Measurements from ENCODE around the gene USF2.

Gene USF2

GRCh38 chr19:35264268-35265125, 4.3 kb upstream of the USF2 start:
- in situ Hi-C loops (cut with MboI; ENCODE audit: low sequenced_read_pairs) = no loop called here

- in situ Hi-C loops (cut with MboI; ENCODE audit: low sequenced_read_pairs) = no loop called here
These were observed 3.4 kb upstream of the USF2 start for GRCh38 chr19:35265126-35265899.

- in situ Hi-C loops (cut with MboI; ENCODE audit: low sequenced_read_pairs) = no loop called here
These were observed 2.8 kb upstream of the USF2 start for GRCh38 chr19:35265900-35266519.

GRCh38 chr19:35266520-35267352, 2.0 kb upstream of the USF2 start:
- in situ Hi-C loops (cut with MboI; ENCODE audit: low sequenced_read_pairs) = no loop called here

GRCh38 chr19:35267353-35267817, 1.4 kb upstream of the USF2 start:
- in situ Hi-C loops (cut with MboI; ENCODE audit: low sequenced_read_pairs) = no loop called here

GRCh38 chr19:35267818-35268535, 785 bp upstream of the USF2 start:
- in situ Hi-C loops (cut with MboI; ENCODE audit: low sequenced_read_pairs) = no loop called here

- in situ Hi-C loops (cut with MboI; ENCODE audit: low sequenced_read_pairs) = no loop called here
These were observed 816 bp downstream of the USF2 start for GRCh38 chr19:35269438-35270117.

- in situ Hi-C loops (cut with MboI; ENCODE audit: low sequenced_read_pairs) = no loop called here
These were observed 1.6 kb downstream of the USF2 start for GRCh38 chr19:35270381-35270811.

- in situ Hi-C loops (cut with MboI; ENCODE audit: low sequenced_read_pairs) = no loop called here
These were observed 2.8 kb downstream of the USF2 start for GRCh38 chr19:35271546-35271945.

- in situ Hi-C loops (cut with MboI; ENCODE audit: low sequenced_read_pairs) = no loop called here
These were observed 3.5 kb downstream of the USF2 start for GRCh38 chr19:35272122-35272719.

GRCh38 chr19:35272954-35273649, 4.3 kb downstream of the USF2 start:
- in situ Hi-C loops (cut with MboI; ENCODE audit: low sequenced_read_pairs) = no loop called here

- in situ Hi-C loops (cut with MboI; ENCODE audit: low sequenced_read_pairs) = no loop called here
These were observed 5.0 kb downstream of the USF2 start for GRCh38 chr19:35273686-35274259.

GRCh38 chr19:35274323-35274722, 5.6 kb downstream of the USF2 start:
- in situ Hi-C loops (cut with MboI; ENCODE audit: low sequenced_read_pairs) = no loop called here

GRCh38 chr19:35276706-35277281, 8.0 kb downstream of the USF2 start:
- in situ Hi-C loops (cut with MboI; ENCODE audit: low sequenced_read_pairs) = no loop called here

GRCh38 chr19:35278578-35279284, 10.0 kb downstream of the USF2 start:
- in situ Hi-C loops (cut with MboI; ENCODE audit: low sequenced_read_pairs) = no loop called here

GRCh38 chr19:35279374-35279773, 10.6 kb downstream of the USF2 start:
- in situ Hi-C loops (cut with MboI; ENCODE audit: low sequenced_read_pairs) = no loop called here
